NOMO-1 treated with DMSO at 0.1 percent for 48 hours (cell line): ENCODE data around the gene RASGRP1.

Source experiments
- DNase-seq: peaks from one replicate; lab custom pipeline; 2025; ENCODE audit not compliant: unreplicated experiment; lab: John Stamatoyannopoulos, UW

Gene RASGRP1

GRCh38 chr15:38538328-38539007, 26.1 kb downstream of the RASGRP1 start:
- no peak for DNase-seq

- DNase-seq, result no peak
Observed at GRCh38 chr15:38536201-38536676, 28.4 kb downstream of the RASGRP1 start.

GRCh38 chr15:38535491-38536200, 29.0 kb downstream of the RASGRP1 start:
- no peak for DNase-seq

- DNase-seq, result no peak
Observed at GRCh38 chr15:38534691-38535090, 29.9 kb downstream of the RASGRP1 start.

GRCh38 chr15:38533926-38534325, 30.7 kb downstream of the RASGRP1 start:
- no peak for DNase-seq

GRCh38 chr15:38533416-38533915, 31.1 kb downstream of the RASGRP1 start:
- no peak for DNase-seq

- DNase-seq, result no peak
Observed at GRCh38 chr15:38532728-38533127, 31.9 kb downstream of the RASGRP1 start.

GRCh38 chr15:38531509-38531908, 33.1 kb downstream of the RASGRP1 start:
- DNase-seq, result no peak

- DNase-seq, result no peak
Observed at GRCh38 chr15:38530113-38530512, 34.5 kb downstream of the RASGRP1 start.

- no peak for DNase-seq
Observed at GRCh38 chr15:38528294-38528693, 36.3 kb downstream of the RASGRP1 start.

GRCh38 chr15:38526158-38526557, 38.5 kb downstream of the RASGRP1 start:
- DNase-seq, result no peak

- no peak for DNase-seq
Observed at GRCh38 chr15:38525489-38525888, 39.1 kb downstream of the RASGRP1 start.

- DNase-seq, result no peak
Observed at GRCh38 chr15:38524156-38524555, 40.5 kb downstream of the RASGRP1 start.

- DNase-seq, result no peak
Observed at GRCh38 chr15:38522922-38523321, 41.7 kb downstream of the RASGRP1 start.

- no peak for DNase-seq
Observed at GRCh38 chr15:38521316-38521715, 43.3 kb downstream of the RASGRP1 start.

GRCh38 chr15:38520035-38520434, 44.6 kb downstream of the RASGRP1 start:
- no peak for DNase-seq

- no peak for DNase-seq
Observed at GRCh38 chr15:38518084-38518483, 46.5 kb downstream of the RASGRP1 start.

GRCh38 chr15:38517312-38517975, 47.2 kb downstream of the RASGRP1 start:
- DNase-seq, result no peak

- no peak for DNase-seq
Observed at GRCh38 chr15:38516626-38517025, 48.0 kb downstream of the RASGRP1 start.

GRCh38 chr15:38514601-38515000, 50.0 kb downstream of the RASGRP1 start:
- no peak for DNase-seq

GRCh38 chr15:38512901-38513300, 51.7 kb downstream of the RASGRP1 start:
- DNase-seq, result no peak

GRCh38 chr15:38509152-38509551, 55.5 kb downstream of the RASGRP1 start:
- no peak for DNase-seq
